ENCODE results near the gene GTPBP6.
"Not testable (repeated sequence)": the region's sequence is repeated elsewhere in the genome, so short reads cannot be mapped to it uniquely, and the experiment has no call there.

Gene GTPBP6

GRCh38 chrX:316351-317325 is 2.0 kb downstream of the GTPBP6 start:
- no peak for DNase-seq (ENCODE audit: low read depth)

GRCh38 chrX:314781-315595 is 3.6 kb downstream of the GTPBP6 start:
- no peak for DNase-seq (ENCODE audit: low read depth)

GRCh38 chrX:314049-314448 is 4.5 kb downstream of the GTPBP6 start:
- no peak for DNase-seq (ENCODE audit: low read depth)

- no peak for DNase-seq (ENCODE audit: low read depth)
Measured at GRCh38 chrX:313546-313945, 5.0 kb downstream of the GTPBP6 start.

- no peak for DNase-seq (ENCODE audit: low read depth)
Measured at GRCh38 chrX:312621-313331, 5.8 kb downstream of the GTPBP6 start.

- DNase-seq (ENCODE audit: low read depth) = no peak
Measured at GRCh38 chrX:311156-312129, 7.2 kb downstream of the GTPBP6 start.

- DNase-seq (ENCODE audit: low read depth) = no peak
Measured at GRCh38 chrX:310621-311155, 7.9 kb downstream of the GTPBP6 start.

GRCh38 chrX:308821-309520 is 9.6 kb downstream of the GTPBP6 start:
- no peak for DNase-seq (ENCODE audit: low read depth)

- no peak for DNase-seq (ENCODE audit: low read depth)
Measured at GRCh38 chrX:307261-308111, 11.1 kb downstream of the GTPBP6 start.

GRCh38 chrX:306614-307251 is 11.9 kb downstream of the GTPBP6 start:
- not testable (repeated sequence) for DNase-seq (ENCODE audit: low read depth)

- not testable (repeated sequence) for DNase-seq (ENCODE audit: low read depth)
Measured at GRCh38 chrX:305781-306613, 12.6 kb downstream of the GTPBP6 start.

GRCh38 chrX:302975-303374 is 15.6 kb downstream of the GTPBP6 start:
- DNase-seq (ENCODE audit: low read depth) = no peak

GRCh38 chrX:300334-300733 is 18.3 kb downstream of the GTPBP6 start:
- DNase-seq (ENCODE audit: low read depth) = no peak

- DNase-seq (ENCODE audit: low read depth) = no peak
Measured at GRCh38 chrX:298993-299392, 19.6 kb downstream of the GTPBP6 start.

GRCh38 chrX:295136-295535 is 23.5 kb downstream of the GTPBP6 start:
- no peak for DNase-seq (ENCODE audit: low read depth)

GRCh38 chrX:292900-293897 is 25.4 kb downstream of the GTPBP6 start:
- no peak for DNase-seq (ENCODE audit: low read depth)
